Psoas muscle (tissue), 8 donors: ENCODE data around the gene PLEKHG2. TPM values are rescaled to one million over a fixed set of nuclear protein-coding genes. Genes with fewer than 3 reads are reported as not detected.

ENCODE experiments used
- ATAC-seq, 4 donors: fragments of 200-7000 bp; cut with Tn5 transposase; one replicate each; pipeline ENCODE4 v1.9.1; 2020; ENCODE audit warnings: moderate library complexity in 3 of 4, mild to moderate bottlenecking in 2 of 4
- DNase-seq, 2 donors: peaks; one replicate each; pipeline ENCODE4 v3.0.0-alpha.2; 2020
- H3K27ac ChIP-seq: fragments of 200-600 bp; one replicate; pipeline ENCODE4 v1.8.0; 2022
- H3K27me3 ChIP-seq, 3 donors: fragments of 200-600 bp in 1 of 3; one replicate each; pipeline versions ENCODE4 v1.6.1 to v1.8.0; 2013 to 2022; ENCODE audit warnings: low read length in 2 of 3, mild to moderate bottlenecking in 2 of 3, moderate library complexity in 1 of 3; ENCODE audit not compliant: insufficient read depth in 3 of 3
- H3K36me3 ChIP-seq, 2 donors: fragments of 200-600 bp in 1 of 2; one replicate each; pipeline versions ENCODE4 v1.6.1 to v1.8.0; 2013 to 2022; ENCODE audit warnings: low read depth in 1 of 2, mild to moderate bottlenecking in 1 of 2, moderate library complexity in 1 of 2; ENCODE audit not compliant: insufficient read depth in 1 of 2
- H3K4me1 ChIP-seq: fragments of 200-600 bp; one replicate; pipeline ENCODE4 v1.8.0; 2022
- H3K4me3 ChIP-seq: fragments of 200-600 bp; one replicate; pipeline ENCODE4 v1.8.0; 2022; ENCODE audit warnings: mild to moderate bottlenecking
- H3K9me3 ChIP-seq: fragments of 200-600 bp; one replicate; pipeline ENCODE4 v1.8.0; 2022
- CTCF ChIP-seq: fragments of 200-600 bp; IDR thresholded peaks from one replicate; pipeline ENCODE4 v1.8.0; 2022; ENCODE audit warnings: antibody characterized with exemption
- WGBS, 3 donors: extraction: QIAGEN DNeasy Blood & Tissue Kit; methylation state at CpG; one replicate each; pipeline versions ENCODE4 v1.1.6 to v1.1.7; 2013; 5-methylcytosine and 5-hydroxymethylcytosine counted together
- intact Hi-C, 2 donors: fragments of 100-400 bp; cut with DNase I; formaldehyde crosslinking; loops; one replicate each; pipeline versions ENCODE4 v1.11.0 to v1.14.2; 2022
- polyA plus RNA-seq, 3 donors: library from polyadenylated mRNA; stranded (reverse); fragments of 200-250 nt; gene quantifications; one replicate each; pipeline ENCODE4 v1.2.3, GENCODE V29; 2013
- total RNA-seq, 4 donors: library from RNA; stranded (reverse); fragmentation: NEBNext Ultra II Directional in 2 of 4; extraction: Animal tissue kit (Norgen Biotek cat#: 25700) in 2 of 4; gene quantifications; one replicate each; pipeline versions ENCODE4 v1.2.1 to v1.2.4, GENCODE V29; 2021 to 2023
- donor health status: healthy with polysubstance abuse.
- donor health status: DM: no; HTN: no; CAD: no; lungs with moderate emphysema.
- donor health status: Bipolar disorder and iron deficiency.
- donor health status: healthy.
- donor health status: DM: yes; HTN: yes; CAD: no.
- donor health status: DM: no; HTN: no; CAD: no.
- donor health status: DM: no; HTN: no; CAD: no.
- donor health status: DM: yes; HTN: yes; CAD: no.

PLEKHG2 gene
- total and polyA plus RNA-seq, 7 donors = 2.4 to 8.0 (median 6.8) TPM

GRCh38 chr19:39411832-39412099, 703 bp upstream of the PLEKHG2 start:
- peak overlapping the region; percentile 97 for H3K4me3 ChIP-seq
- no peaks in the 10 kb centered on the region for H3K27me3 ChIP-seq
- H3K27ac ChIP-seq = peak overlapping the region; percentile 96
- ATAC-seq = peak; percentile 36 to 61 (median 48)
- peak; percentile 89 to 95 for DNase-seq
- peaks cover 0 to 17% of the 10 kb centered on the region in 2 donors for H3K36me3 ChIP-seq
- intact Hi-C loops = loop anchor here (1.0 to 10.0 kb wide), 5 partner anchors 13 to 287 kb away; partner anchors contain the start of genes PAK4 (in 1 of the 2), RPS16 (in 1 of the 2) and SAMD4B (in 1 of the 2)
- no peaks in the 10 kb centered on the region for H3K9me3 ChIP-seq
- H3K4me1 ChIP-seq = peaks cover 14% of the 10 kb centered on the region
- TF ChIP-seq CTCF = peak; percentile 96
- 0 to 1% (median 1%) methylated on average over 7 of the region's 7 CpGs for WGBS, 3 donors

GRCh38 chr19:39412867-39413271, 400 bp downstream of the PLEKHG2 start:
- ATAC-seq (no peak), DNase-seq (no peak)
- WGBS, 3 donors = 0% methylated on average over 17 to 24 of the region's 24 CpGs
- Histone ChIP-seq H3K36me3 (peaks cover 0 to 11% of the 10 kb centered on the region in 2 donors), H3K4me3 (peak overlapping the region; percentile 97), H3K27me3 (no peaks in the 10 kb centered on the region), H3K27ac (peak overlapping the region; percentile 96), H3K9me3 (no peaks in the 10 kb centered on the region), H3K4me1 (peaks cover 14% of the 10 kb centered on the region)
- TF ChIP-seq CTCF = peak; percentile 80
- intact Hi-C loops = loop anchor here (2.0 to 10.0 kb wide), 4 partner anchors 14 to 288 kb away; partner anchors contain the start of genes PAK4 (in 1 of the 2), RPS16 (in 1 of the 2) and SAMD4B (in 1 of the 2)

GRCh38 chr19:39413272-39413910, 922 bp downstream of the PLEKHG2 start:
- peak overlapping the region; percentile 96 for H3K27ac ChIP-seq
- peak; percentile 73 to 87 for DNase-seq
- 3 to 6% (median 4%) methylated on average over 28 to 53 of the region's 54 CpGs for WGBS, 3 donors
- peaks cover 14% of the 10 kb centered on the region for H3K4me1 ChIP-seq
- no peak for ATAC-seq
- peak overlapping the region; percentile 97 for H3K4me3 ChIP-seq
- H3K9me3 ChIP-seq = no peaks in the 10 kb centered on the region
- no peaks in the 10 kb centered on the region for H3K27me3 ChIP-seq
- TF ChIP-seq CTCF = no peak
- intact Hi-C loops = loop anchor here (2.0 to 10.0 kb wide), 4 partner anchors 15 to 289 kb away; partner anchors contain the start of genes PAK4 (in 1 of the 2), RPS16 (in 1 of the 2) and SAMD4B (in 1 of the 2)
- peaks cover 0 to 7% of the 10 kb centered on the region in 2 donors for H3K36me3 ChIP-seq

- Histone ChIP-seq H3K27ac (peak overlapping the region; percentile 96), H3K9me3 (no peaks in the 10 kb centered on the region), H3K36me3 (peaks cover 0 to 8% of the 10 kb centered on the region in 2 donors), H3K4me3 (peak overlapping the region; percentile 97), H3K27me3 (no peaks in the 10 kb centered on the region), H3K4me1 (peaks cover 14% of the 10 kb centered on the region)
- TF ChIP-seq CTCF = no peak
- DNase-seq (peak in 1 of 2 donors; percentile 67), ATAC-seq (no peak)
- intact Hi-C loops = loop anchor here (2.0 to 10.0 kb wide), 4 partner anchors 15 to 289 kb away; partner anchors contain the start of genes PAK4 (in 1 of the 2), RPS16 (in 1 of the 2) and SAMD4B (in 1 of the 2)
- 43 to 52% (median 50%) methylated on average over 18 of the region's 18 CpGs for WGBS, 3 donors
These were observed 1.6 kb downstream of the PLEKHG2 start for GRCh38 chr19:39413911-39414608.
